Dedifferentiated amniotic fluid mesenchymal stem cell (primary cell): ENCODE results near the gene ATF3.
"Not testable (repeated sequence)": the region's sequence is repeated elsewhere in the genome, so short reads cannot be mapped to it uniquely, and the experiment has no call there.

Experiments
- DNase-seq: peaks from one replicate; pipeline ENCODE4 v3.0.0-alpha.2; 2016; ENCODE audit errors: extremely low spot score

The ATF3 gene

GRCh38 chr1:212651521-212651920 lies 43.0 kb downstream of the ATF3 start:
- DNase-seq: no peak

DNA sequence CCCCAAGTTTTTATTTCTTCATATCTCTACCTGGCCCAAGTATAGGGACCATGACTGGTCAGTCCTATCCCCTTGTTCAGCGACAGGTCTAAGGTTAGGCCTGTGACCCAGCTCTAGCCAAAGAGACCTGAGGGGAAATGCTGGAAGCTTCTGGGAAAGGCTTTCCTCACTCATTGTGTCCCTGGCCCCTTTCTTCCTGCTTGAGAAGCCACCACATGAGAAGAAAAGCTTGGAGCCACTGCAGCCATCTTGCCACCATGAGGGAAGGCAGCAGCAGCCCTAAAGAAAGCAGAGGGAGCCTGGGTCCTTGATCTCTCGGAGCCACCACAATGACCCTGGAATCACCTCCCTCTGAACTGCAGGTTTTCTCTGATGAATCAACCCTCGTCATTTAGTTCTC lies 43.4 kb downstream of the ATF3 start:
- DNase-seq: no peak

- no peak for DNase-seq
These were observed 44.0 kb downstream of the ATF3 start for GRCh38 chr1:212652609-212653008.

- DNase-seq: peak; percentile 73
These were observed 47.3 kb downstream of the ATF3 start for GRCh38 chr1:212655668-212656440.

GRCh38 chr1:212656730-212657129 lies 48.2 kb downstream of the ATF3 start:
- DNase-seq: no peak

DNA sequence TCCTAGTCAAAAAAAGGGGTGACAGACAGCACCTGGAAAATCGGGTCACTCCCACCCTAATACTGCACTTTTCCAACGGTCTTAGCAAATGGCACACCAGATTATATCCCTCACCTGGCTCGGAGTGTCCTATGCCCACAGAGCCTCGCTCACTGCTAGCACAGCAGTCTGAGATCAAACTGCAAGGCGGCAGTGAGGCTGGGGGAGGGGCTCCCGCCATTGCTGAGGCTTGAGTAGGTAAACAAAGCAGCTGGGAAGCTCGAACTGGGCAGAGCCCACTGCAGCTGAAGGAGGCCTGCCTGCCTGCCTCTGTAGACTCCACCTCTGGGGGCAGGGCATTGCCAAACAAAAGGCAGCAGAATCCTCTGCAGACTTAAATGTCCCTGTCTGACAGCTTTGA lies 49.7 kb downstream of the ATF3 start:
- DNase-seq: not testable (repeated sequence)

GRCh38 chr1:212664409-212665199 lies 56.0 kb downstream of the ATF3 start:
- no peak for DNase-seq

- peak; percentile 75 for DNase-seq
These were observed 56.9 kb downstream of the ATF3 start for GRCh38 chr1:212665241-212666115.

GRCh38 chr1:212666116-212666775 lies 57.7 kb downstream of the ATF3 start:
- DNase-seq: no peak

DNA sequence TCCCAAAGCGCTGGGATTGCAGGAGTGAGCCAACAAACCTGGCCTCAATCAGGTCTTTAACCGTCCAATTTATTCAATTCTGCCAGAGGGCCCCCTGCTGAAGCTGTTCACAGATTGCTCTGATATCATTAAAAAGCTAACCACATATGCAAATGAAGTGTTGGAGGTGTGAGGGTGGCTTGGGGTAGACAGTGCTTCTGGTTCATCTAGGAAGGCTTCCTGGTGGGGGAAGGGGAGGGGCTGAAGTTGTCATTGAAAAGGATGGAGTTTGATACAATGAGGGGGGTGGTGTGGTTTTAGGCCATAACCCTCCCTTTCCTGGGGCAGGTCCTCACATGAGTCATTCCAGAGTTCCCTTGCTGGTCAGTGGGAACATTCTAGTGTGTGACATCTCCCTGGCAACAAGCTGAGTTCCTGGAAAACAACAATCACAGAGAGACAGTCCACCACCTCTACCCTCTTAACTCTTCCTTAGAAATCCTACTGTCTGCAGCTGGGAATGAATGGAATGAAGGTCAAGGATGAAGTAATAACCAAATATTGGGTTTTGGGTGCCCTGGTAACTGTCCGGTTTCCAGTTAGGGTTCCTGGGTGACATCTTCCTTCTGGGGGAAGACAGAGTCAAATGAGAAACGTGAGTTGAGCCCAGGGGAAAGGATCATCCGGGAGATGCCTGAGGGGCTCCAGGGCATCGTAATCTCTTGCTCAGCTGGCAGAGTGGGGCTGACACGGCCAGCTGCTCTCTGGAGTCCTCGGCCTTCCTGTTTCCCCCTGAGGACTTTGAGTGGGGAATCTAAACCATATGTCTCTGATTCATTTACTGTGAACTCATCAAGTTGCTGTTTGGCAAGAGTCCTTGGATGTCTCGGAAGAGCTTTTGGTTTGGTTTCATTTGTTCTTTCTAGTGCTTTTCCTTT lies 58.9 kb downstream of the ATF3 start:
- peak; percentile 95 for DNase-seq

DNA sequence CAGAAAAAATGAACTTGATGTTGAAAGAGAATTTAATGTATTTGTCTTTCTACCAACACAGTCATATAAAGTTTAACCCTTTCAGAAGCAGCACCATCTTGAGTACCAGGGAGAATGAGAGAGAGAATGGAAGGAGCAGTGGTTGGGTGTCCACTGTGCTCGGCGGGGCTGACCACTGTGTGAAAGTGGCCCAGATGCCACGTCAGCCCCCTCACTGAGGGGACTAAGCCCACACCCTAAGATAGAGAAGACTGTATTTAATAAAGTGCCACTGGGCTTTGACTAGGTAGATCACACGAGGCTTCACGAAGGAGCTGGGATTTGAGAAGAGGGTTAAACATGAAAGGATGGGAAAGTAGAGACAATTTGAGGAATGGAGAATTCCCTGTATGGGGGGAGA lies 59.9 kb downstream of the ATF3 start:
- no peak for DNase-seq

GRCh38 chr1:212669102-212669501 lies 60.5 kb downstream of the ATF3 start:
- DNase-seq: no peak

GRCh38 chr1:212669600-212669999 lies 61.0 kb downstream of the ATF3 start:
- DNase-seq: no peak

DNA sequence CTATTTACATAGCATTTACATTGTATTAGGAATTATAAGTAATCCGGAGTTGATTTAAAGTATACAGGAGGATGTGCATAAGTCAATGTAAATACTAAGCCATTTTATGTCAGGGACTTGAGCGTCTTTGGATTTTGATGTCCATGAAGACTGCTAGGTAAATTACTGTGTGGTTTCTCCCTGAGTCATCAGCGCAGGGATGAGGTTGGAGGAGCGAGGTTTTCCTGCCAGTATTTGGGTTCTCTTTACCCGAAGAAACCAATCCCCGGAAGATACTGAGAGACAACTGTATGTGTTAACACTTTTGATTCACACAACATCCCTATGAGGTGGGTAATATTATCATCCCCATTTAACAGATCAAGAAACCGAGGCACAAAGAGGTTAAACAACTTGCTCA lies 61.7 kb downstream of the ATF3 start:
- no peak for DNase-seq
